GM21381 (cell line): Measurements from ENCODE around the gene ZNF629.
A peak's percentile ranks its signal among the peaks of the same experiment; 100 is the strongest.

Source experiments
- ATAC-seq: cut with Tn5 transposase; IDR thresholded peaks from one replicate; pipeline ENCODE4 v1.9.1; 2021; ENCODE audit warnings: mild to moderate bottlenecking, moderate library complexity; ENCODE audit not compliant: unreplicated experiment

The ZNF629 gene

DNA sequence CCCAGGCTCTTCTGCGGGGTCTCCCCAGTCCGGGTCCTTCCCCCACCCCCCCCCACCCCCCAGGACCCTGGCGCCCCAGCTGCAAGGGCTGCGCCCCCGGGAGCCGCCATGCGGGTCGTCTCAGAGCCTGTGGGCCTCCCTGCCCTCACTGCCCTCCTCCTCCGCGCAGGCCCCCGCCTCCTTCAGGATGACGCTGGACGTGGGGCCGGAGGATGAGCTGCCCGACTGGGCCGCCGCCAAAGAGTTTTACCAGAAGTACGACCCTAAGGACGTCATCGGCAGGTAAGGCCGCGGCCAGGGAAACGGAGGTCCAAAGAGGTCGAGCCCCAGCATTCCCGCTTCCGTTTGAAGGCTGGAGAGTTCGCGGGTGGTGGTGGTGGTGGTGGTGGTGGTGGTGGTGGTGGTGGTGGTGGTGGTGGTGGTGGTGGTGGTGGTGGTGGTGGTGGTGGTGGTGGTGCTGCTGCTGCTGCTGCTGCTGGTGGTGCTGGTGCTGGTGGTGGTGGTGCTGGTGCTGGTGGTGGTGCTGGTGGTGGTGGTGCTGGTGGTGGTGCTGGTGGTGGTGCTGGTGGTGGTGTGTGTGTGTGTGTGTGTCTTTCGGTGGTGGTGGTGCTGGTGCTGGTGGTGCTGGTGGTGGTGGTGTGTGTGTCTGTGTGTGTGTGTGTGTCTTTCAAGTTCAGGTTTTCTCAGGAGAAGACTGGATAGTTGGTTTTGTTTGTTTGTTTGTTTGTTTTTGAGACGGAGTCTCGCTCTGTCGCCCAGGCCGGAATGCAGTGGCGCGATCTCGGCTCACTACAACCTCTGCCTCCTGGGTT lies 38.2 kb downstream of the ZNF629 start:
- peak; percentile 5 for ATAC-seq

DNA sequence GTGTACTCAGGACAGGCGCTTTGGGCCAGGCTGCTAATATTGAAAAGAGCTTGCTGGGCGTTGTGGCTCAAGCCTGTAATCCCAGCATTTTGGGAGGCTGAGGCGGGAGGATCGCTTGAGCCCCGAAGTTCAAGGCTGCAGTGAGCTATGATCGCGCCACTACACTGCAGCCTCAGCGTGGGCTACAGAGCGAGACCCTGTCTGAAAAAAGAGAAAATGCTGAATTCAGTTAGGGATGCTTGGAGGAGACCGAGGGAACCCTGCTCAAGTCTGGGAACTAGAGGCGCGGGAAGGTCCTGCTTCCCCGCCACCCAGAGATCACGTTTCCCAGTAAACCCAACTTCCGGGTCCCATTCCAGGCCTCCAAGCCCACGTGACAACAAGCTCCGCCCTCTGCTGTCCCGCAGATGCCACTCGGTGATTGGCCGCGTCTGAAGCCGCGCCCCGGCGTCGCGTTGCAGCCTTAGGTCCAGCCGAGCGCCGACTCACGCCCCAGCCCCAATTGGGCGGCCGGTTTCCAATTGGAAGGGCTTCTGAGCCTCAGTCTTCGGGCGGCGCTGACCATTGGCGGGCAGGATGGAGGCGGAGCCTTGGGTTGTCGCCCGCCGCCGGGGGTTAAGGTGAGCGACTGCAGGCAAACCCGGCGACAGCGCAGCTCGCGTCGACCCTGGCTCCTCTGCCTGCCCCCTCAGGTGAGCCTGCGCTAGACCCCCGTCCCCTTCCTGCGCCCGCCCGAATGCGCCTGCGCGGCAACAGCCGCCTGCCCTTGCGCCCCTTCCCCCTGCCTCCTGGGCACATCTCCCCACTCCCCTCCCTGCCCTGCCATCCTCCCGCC lies 39.0 kb downstream of the ZNF629 start, which contains the start of gene PHKG2:
PHKG2 (plus strand) TSS at position 627 of the 835 bp plus-strand sequence. CDS start 396 bp downstream, outside the sequence.
- peak; percentile 93 for ATAC-seq

DNA sequence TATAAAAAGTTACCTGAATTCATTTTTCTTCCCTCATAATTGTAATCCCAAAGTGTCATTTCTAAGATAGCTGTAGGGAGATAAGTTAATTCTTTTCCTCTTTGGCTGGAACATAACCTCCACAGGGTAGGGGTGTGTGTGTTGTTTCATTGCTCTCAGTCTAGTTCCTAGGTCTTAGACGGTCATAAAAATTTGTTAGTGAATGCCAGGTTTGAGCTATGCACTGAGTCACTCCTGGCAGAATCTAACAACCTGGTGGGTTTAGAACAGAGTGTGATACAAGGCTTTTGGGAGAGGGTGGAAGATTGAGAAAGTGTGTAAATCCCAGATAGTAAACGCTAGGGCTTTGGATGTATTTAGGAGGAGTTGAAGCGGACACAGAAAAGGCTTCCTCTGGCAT lies 39.7 kb downstream of the ZNF629 start:
- no peak for ATAC-seq

DNA sequence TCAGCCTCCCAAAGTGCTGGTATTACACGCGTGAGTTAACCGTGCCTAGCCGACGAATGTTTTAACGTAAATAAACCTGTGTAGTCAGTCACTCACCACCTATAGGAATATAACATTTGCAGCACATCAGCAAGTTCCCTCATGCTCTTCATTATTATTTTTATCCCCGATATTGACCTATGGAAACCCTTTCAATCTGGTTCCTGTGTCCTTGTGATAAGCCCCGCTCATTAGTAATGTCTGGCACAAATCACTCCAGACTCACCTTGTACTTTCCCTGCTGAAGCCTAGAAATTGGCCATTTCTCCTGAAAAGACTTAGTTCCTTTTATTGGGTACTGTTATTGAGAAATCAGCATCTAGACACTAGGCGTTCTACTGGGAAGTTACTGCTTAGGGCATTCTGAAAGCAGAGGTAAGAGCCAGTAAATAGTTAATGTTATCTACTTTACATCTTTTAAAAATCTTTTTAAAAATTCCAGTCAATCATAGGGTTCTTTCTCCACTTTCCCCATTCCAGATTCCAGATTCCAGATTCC lies 40.3 kb downstream of the ZNF629 start:
- ATAC-seq: no peak

DNA sequence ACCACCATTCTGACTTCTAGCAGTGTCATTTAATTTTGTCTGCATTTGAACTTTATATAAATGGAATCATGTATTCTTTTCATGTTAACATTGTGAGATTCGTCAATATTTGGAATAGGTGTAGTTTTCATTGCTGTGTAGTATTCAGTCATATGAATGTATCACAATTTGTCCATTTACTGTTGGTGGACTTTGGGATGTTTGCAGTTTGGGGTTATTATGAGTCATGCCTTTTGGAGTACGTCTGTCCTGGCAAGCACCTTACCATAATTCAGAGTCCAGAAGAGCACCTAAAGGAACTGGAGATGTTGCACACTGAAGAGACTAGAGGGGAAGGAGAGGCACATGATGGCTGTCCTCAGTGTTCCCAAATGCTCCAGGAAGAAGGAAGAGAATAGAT lies 41.9 kb downstream of the ZNF629 start:
- no peak for ATAC-seq

DNA sequence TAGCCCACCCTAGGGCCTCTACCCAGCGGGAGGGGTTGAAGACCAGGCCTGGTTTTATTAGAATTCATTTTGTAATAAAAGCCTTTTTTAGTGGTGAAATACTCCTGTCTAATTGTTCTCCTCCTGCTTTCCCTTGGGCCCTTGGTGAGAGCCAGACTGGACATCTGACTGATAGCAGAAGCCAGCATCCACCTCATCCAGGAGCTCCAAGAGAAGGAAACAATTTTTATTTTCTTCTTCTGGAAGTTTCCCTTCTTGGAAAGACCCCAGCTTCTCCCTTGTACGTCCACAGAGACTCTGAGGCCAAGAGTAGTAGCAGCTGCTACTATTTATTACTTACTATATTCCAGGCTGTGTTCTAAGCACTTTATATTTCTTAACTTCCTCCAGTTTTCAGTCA lies 42.8 kb downstream of the ZNF629 start:
- ATAC-seq: no peak

DNA sequence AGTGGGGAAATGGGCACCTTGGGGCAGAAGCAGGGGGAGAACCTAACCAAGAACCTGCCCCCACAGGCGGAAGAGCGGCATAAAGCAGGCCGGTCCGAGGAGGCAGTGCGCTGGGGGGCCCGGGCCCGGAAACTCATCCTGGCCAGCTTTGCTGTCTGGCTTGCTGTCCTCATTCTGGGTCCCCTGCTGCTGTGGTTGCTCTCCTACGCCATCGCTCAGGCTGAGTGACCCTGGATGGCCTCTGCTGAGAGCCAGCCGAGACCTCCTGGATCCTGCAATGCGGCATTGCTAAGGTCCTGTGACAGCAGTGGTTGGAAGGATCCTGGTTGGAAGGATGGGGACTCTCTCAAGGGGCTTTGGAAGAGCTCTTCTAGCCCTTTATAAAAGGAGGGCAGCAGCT lies 43.3 kb downstream of the ZNF629 start:
- ATAC-seq: no peak

DNA sequence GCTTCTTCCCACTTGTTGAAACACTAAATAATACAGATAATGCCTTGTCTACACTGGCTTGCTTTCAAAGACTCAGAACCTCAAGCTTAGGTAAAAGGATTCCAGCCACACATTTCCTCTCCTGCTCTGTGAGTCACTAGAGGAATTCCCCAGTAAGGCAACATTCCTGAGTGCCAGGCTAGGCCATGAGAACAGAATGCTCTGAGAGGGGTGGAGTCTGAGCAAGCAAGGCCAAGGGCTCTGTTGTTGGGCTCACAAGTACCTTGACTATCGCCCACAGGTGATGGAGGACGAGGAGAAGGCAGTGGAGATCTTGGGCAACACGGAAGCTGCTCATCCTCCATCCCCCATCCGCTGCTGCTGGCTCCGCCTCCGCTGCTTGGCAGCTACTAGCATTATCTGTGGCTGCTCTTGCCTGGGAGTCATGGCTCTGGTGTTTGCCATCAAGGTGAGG lies 45.5 kb downstream of the ZNF629 start:
- no peak for ATAC-seq

DNA sequence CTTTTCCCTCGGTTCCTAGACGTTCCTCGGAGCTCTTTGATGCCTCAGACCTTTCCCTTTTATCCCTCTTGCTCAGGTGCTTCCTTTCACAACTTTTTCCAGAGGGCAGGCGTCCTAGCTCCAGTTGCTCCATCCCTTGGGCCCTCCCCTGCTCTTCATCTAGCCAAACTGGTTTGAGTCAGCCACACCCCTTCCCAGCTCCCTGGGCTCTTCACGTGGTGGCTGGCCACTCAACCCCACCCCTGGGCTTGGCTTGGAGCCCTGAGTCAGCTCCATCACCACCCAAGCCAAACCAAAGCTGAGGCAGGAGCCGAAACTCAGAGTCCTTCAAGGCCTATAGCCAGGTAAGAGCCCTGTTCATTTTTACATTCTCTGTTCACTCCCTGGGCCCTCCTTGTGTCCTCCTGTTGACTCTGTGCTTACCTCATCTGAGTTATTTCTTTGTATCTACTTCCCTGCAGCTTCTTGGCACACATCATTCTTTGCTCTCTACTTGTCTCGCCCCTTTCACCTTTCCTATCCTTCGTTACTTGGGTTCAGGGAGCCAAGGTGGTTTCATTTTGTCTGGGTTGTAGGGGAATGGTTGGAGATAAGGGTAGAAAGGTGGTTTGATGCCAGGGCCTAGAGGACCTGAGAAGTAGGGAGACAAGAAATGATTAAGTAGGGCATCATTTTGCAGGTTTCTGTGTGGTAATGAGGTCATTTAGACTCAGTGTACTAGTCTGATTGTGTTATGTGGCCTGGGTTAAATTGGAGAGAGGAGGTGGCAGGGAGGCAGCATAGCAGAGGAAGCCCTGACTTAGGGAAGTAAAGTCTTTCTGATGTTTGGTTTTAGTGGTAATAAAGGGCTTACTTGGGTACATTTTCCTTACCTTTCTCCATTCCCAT lies 46.4 kb downstream of the ZNF629 start:
- no peak for ATAC-seq

DNA sequence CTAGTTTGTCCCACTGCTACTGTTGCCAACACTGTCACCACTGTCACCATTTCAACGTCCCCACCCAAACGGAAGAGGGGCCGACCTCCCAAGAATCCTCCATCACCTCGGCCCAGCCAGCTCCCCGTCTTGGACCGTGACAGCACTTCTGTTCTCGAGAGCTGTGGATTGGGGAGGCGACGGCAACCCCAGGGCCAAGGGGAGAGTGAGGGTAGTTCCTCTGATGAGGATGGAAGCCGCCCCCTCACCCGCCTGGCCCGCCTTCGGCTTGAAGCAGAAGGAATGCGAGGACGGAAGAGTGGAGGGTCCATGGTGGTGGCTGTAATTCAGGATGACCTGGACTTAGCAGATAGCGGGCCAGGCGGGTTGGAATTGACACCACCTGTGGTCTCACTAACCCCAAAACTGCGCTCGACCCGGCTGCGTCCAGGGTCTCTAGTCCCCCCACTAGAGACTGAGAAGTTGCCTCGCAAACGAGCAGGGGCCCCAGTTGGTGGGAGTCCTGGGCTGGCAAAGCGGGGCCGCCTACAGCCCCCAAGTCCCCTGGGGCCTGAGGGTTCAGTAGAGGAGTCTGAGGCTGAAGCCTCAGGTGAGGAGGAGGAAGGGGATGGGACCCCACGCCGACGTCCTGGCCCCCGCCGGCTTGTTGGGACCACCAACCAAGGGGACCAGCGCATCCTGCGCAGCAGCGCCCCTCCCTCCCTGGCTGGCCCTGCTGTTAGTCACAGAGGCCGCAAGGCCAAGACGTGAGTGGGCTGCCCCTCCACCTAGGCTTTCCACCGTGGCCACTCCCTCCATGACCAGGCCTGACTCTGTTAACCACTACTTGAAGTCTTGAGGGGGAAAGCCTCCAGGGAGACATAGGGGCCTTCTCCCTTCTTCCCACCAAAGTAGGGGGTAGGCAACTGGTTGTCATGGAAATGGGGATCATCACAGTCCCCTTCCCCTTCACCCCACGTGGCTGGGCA lies 47.7 kb downstream of the ZNF629 start:
- ATAC-seq: no peak

DNA sequence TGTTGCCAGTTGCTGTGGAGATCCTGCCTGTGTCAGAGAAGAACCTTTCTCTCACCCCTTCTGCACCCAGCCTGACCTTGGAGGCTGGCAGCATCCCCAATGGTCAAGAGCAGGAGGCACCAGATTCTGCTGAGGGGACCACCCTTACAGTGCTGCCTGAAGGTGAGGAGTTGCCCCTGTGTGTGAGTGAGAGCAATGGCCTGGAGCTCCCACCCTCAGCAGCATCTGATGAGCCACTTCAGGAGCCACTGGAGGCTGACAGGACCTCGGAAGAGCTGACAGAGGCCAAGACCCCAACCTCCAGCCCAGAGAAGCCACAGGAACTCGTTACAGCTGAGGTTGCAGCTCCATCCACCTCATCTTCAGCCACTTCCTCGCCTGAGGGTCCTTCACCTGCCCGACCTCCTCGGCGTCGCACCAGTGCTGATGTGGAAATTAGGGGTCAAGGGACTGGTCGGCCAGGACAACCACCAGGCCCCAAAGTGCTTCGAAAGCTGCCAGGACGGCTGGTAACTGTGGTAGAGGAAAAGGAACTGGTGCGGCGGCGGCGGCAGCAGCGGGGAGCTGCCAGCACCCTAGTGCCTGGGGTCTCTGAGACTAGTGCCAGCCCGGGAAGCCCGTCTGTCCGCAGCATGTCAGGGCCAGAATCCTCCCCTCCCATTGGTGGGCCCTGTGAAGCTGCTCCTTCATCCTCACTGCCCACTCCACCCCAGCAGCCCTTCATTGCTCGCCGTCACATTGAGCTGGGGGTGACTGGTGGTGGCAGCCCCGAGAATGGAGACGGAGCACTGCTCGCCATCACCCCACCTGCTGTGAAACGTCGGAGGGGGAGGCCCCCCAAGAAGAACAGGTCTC lies 49.0 kb downstream of the ZNF629 start:
- no peak for ATAC-seq

DNA sequence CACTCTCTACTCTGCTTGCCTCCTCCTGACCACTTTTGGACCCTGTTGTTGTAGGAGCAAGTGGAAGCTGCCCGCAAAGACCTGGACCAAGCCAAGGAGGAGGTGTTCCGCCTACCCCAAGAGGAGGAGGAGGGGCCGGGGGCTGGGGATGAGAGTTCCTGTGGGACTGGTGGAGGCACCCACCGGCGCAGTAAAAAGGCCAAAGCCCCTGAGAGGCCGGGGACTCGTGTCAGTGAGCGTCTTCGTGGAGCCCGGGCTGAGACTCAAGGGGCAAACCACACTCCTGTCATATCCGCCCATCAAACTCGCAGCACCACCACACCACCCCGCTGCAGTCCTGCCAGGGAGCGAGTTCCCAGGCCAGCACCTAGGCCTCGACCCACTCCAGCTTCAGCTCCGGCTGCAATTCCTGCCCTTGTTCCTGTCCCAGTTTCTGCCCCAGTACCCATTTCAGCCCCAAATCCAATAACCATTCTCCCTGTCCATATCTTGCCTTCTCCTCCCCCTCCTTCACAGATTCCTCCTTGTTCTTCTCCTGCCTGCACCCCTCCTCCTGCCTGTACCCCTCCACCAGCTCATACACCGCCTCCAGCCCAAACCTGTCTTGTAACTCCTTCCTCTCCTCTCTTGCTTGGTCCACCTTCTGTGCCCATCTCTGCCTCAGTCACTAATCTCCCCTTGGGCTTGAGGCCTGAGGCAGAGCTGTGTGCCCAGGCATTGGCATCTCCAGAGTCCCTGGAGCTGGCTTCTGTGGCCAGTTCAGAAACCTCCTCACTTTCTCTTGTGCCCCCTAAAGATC lies 49.8 kb downstream of the ZNF629 start:
- ATAC-seq: no peak

DNA sequence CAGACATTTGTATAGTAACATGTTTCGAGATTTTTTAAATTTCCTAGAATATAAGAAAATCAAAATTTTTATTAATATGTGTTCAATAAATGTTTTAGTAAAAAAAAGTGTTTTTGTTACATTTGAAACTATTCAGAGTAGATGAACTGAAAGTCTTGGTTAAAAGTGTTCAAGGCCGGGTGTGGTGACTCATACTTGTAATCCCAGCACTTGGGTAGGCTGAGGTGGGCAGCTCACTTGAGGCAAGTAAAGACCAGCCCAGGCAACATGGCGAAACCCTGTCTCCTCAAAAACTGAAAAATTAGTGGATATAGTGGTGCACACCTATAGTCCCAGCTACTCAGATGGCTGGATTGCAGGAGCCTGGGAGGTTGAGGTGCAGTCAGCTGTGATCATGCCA lies 55.6 kb downstream of the ZNF629 start:
- ATAC-seq: no peak

DNA sequence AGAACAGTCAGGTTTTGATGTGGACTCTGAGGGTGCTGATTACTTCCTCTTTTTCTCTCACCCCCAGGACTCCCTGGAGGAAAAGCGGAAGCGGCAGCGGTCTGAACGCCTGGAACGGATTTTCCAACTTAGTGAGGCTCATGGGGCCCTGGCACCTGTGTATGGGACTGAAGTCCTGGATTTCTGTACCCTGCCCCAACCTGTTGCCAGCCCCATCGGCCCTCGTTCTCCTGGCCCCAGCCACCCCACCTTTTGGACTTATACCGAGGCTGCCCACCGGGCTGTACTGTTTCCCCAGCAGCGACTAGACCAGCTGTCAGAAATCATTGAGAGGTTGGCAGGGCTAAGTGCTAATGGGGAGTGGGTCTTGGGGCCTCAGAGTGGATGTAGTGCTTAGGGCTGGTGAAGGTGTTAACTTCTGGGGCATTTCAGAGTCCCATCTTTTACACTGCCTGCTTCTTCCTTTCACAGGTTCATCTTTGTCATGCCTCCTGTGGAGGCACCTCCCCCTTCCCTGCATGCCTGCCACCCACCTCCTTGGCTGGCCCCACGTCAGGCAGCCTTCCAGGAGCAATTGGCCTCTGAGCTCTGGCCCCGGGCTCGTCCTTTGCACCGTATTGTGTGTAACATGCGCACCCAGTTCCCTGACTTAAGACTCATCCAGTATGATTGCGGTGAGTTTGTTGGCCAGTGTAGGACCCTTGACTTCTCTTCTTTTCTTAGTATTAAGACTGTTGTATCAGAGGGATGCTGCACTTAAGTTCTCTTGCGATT lies 57.9 kb downstream of the ZNF629 start:
- no peak for ATAC-seq
